Effector memory CD8-positive, alpha-beta T cell (primary cell): ENCODE data around the gene FAM240B.

ENCODE experiments used
- ATAC-seq: fragments of 150-1000 bp; cut with Tn5 transposase; replicated peaks from 2 replicates; pipeline ENCODE4 v1.10.0; 2021; ENCODE audit warnings: mild to moderate bottlenecking, moderate library complexity
- DNase-seq, 3 experiments: peaks; one replicate each; pipeline ENCODE4 v3.0.0; 2021
- H3K27ac Mint-ChIP-seq, 2 donors: one replicate each; pipeline ENCODE4 v1.8.0; 2022; ENCODE audit warnings: mild to moderate bottlenecking in 2 of 2, mixed read lengths in 2 of 2, moderate library complexity in 2 of 2
- H3K27me3 Mint-ChIP-seq, 2 donors: one replicate each; pipeline ENCODE4 v1.8.0; 2022; ENCODE audit warnings: mixed read lengths in 2 of 2
- H3K36me3 Mint-ChIP-seq: one replicate; pipeline ENCODE4 v1.8.0; 2022; ENCODE audit warnings: mild to moderate bottlenecking, moderate library complexity, mixed read lengths; ENCODE audit not compliant: insufficient read depth
- H3K4me1 Mint-ChIP-seq, 2 donors: one replicate each; pipeline ENCODE4 v1.8.0; 2022; ENCODE audit warnings: low read depth in 2 of 2, mixed read lengths in 2 of 2
- H3K4me3 Mint-ChIP-seq, 2 donors: one replicate each; pipeline ENCODE4 v1.8.0; 2022; ENCODE audit warnings: mild to moderate bottlenecking in 2 of 2, mixed read lengths in 2 of 2, moderate library complexity in 2 of 2
- H3K9me3 Mint-ChIP-seq, 2 donors: one replicate each; pipeline ENCODE4 v1.8.0; 2022; ENCODE audit warnings: mixed read lengths in 2 of 2

FAM240B gene

GRCh38 chr9:38727497-38728001 lies 7.6 kb upstream of the FAM240B start:
- Mint-ChIP-seq H3K27me3 (peaks cover 7% of the 10 kb centered on the region in 2 donors), H3K4me1 (no peaks in the 10 kb centered on the region), H3K4me3 (no peak overlapping the region), H3K27ac (no peak overlapping the region), H3K9me3 (peaks cover 2 to 6% of the 10 kb centered on the region in 2 donors), H3K36me3 (no peaks in the 10 kb centered on the region)
- no peak for ATAC-seq
- DNase-seq = no peak

DNA sequence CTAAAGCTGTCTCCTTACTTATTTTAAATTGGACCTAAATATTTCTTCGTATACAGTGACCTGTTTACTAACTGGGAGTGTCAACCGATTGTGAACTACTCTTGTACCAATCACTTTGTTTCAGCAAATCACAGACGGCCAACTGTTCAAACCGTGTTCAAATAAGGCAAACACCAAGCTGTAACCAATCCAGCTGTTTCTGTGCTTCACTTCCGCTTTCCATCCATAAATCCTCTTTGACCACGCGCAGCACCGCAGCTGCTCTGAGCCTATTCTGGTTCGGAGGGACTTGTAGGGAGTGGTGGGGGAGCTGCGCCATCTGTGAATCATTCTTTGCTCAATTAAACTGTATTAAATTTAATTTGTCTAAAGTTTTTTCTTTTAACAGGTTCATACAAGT lies 4.8 kb upstream of the FAM240B start:
- no peak for ATAC-seq

DNA sequence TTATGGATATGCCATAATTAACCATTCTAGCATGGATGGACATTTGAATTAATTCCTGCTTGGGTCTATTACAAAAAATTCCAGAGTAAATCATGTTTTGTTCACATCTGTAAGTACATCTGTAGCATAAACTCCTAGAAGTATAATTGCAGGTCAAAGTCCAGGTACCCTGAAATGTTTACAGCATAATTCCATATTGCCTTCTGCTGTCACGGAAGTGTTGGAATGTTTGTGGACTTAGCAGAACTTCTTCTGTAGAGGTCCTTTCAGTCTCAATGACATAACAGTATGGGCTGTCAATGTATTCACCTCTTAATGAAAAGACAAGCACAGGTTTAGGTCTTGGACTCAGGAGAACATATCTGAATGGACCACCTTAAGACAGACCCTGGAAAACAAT lies 1.8 kb downstream of the FAM240B start:
- Mint-ChIP-seq H3K9me3 (no peaks in the 10 kb centered on the region), H3K27ac (no peak overlapping the region), H3K4me1 (no peaks in the 10 kb centered on the region), H3K36me3 (peaks cover 2% of the 10 kb centered on the region), H3K27me3 (peaks cover 0 to 24% of the 10 kb centered on the region in 2 donors), H3K4me3 (no peak overlapping the region)
- ATAC-seq (no peak), DNase-seq (no peak)

More for the DNA sequence above, 4.8 kb upstream of the FAM240B start:
- H3K9me3 Mint-ChIP-seq = no peaks in the 10 kb centered on the region
- no peak for DNase-seq
- H3K4me3 Mint-ChIP-seq = no peak overlapping the region
- no peak overlapping the region for H3K27ac Mint-ChIP-seq
- no peaks in the 10 kb centered on the region for H3K4me1 Mint-ChIP-seq
- no peaks in the 10 kb centered on the region for H3K36me3 Mint-ChIP-seq
- H3K27me3 Mint-ChIP-seq = peaks cover 7% of the 10 kb centered on the region in 2 donors

GRCh38 chr9:38715684-38716083 lies 4.2 kb downstream of the FAM240B start:
- ATAC-seq (no peak), DNase-seq (no peak)
- Mint-ChIP-seq H3K4me1 (no peaks in the 10 kb centered on the region), H3K36me3 (peaks cover 2% of the 10 kb centered on the region), H3K9me3 (no peaks in the 10 kb centered on the region), H3K27me3 (peaks cover 6 to 40% of the 10 kb centered on the region in 2 donors), H3K27ac (no peak overlapping the region), H3K4me3 (no peak overlapping the region)

GRCh38 chr9:38713426-38713825 lies 6.5 kb downstream of the FAM240B start:
- Mint-ChIP-seq H3K4me3 (no peak overlapping the region), H3K27me3 (peaks cover 13 to 42% of the 10 kb centered on the region in 2 donors)
- no peak for ATAC-seq

GRCh38 chr9:38708759-38709158 lies 11.2 kb downstream of the FAM240B start:
- Mint-ChIP-seq H3K4me1 (no peaks in the 10 kb centered on the region), H3K36me3 (peaks cover 2% of the 10 kb centered on the region), H3K27ac (no peak overlapping the region), H3K27me3 (peaks cover 23 to 50% of the 10 kb centered on the region in 2 donors), H3K9me3 (no peaks in the 10 kb centered on the region), H3K4me3 (no peak overlapping the region)
- no peak for DNase-seq
- no peak for ATAC-seq

More at GRCh38 chr9:38713426-38713825, 6.5 kb downstream of the FAM240B start:
- Mint-ChIP-seq H3K4me1 (no peaks in the 10 kb centered on the region), H3K36me3 (peaks cover 2% of the 10 kb centered on the region), H3K9me3 (no peaks in the 10 kb centered on the region), H3K27ac (no peak overlapping the region)
- DNase-seq = no peak

DNA sequence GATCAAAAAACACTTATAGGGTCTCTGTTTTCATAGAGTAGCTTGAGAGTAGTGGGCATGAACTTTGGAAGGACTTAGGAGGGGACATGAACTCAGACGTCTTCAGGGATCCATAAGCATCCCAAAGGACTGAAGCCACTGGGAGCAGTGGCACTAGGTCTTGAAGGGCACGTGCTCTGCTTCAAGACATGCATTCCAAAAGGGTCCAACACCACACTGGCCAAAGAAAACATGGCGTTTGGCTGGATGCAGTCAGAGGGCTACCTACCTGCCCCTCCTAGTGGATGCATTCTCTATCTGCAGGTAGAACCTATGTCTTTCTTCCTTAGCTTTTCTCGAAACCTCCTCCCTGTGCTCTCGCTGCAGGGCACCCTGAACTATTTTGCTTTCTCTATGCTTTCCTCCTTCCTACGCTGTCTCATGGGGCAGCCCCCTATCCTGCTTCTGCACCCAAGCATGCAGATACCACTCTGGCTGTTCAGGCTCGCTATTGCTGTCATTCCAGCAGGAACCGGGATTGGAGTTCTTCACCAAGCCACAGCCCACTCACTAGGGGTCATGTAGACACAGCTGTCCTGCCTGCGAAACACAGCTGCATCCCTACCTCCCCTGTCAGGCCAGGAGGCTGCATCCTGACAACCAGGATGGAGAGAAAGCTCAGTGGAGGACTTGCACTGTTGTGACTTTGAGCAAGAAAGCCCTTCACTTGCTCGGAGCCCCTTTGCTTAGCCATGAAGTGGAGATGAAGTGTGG lies 11.9 kb downstream of the FAM240B start:
- Mint-ChIP-seq H3K27ac (no peak overlapping the region), H3K4me3 (no peak overlapping the region), H3K9me3 (no peaks in the 10 kb centered on the region), H3K4me1 (no peaks in the 10 kb centered on the region), H3K27me3 (peaks cover 29 to 57% of the 10 kb centered on the region in 2 donors), H3K36me3 (no peaks in the 10 kb centered on the region)
- DNase-seq (no peak), ATAC-seq (no peak)

DNA sequence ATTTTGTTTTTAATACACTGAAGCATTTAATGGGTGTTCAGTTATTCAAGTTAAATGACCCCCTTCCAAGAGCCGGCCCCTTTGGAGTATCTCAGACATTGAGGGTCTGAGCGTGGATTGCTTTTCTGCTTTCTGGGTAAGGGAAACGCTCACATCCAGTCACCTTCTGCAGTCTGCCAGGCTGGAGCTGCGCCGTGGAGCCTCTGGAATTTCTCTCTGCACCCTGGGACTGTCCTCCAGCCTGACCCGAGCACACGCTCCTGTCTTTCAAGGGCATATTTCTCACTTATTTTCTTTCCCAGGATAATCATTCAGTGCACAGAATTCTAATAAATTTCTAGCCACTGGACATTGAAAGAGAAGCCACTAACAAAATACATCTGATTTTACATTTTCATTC lies 13.4 kb downstream of the FAM240B start:
- H3K4me3 Mint-ChIP-seq = no peak overlapping the region
- H3K27me3 Mint-ChIP-seq = peaks cover 23 to 64% of the 10 kb centered on the region in 2 donors
- DNase-seq (no peak), ATAC-seq (no peak)
- no peaks in the 10 kb centered on the region for H3K9me3 Mint-ChIP-seq
- no peak overlapping the region for H3K27ac Mint-ChIP-seq
- no peaks in the 10 kb centered on the region for H3K4me1 Mint-ChIP-seq
- no peaks in the 10 kb centered on the region for H3K36me3 Mint-ChIP-seq

DNA sequence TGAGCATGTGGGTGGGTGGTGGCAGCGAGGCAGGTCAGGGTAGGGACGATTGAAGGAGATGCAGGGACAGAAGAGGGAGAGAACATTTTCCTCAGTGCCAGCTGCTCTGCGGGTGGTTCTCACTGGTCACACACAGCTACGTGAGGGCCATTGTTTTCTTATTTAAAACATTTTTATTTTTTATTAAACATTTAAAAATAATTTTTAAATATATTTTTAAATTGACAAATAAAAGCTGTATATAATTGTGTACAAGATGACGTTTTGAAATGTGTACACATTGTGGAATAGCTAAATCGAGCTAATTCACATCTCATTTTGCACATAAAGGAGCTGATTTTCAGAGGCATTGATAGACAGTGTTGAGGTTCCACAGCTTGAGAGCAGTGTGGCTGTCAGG lies 14.0 kb downstream of the FAM240B start:
- Mint-ChIP-seq H3K4me3 (no peak overlapping the region), H3K9me3 (no peaks in the 10 kb centered on the region), H3K27me3 (peaks cover 26 to 64% of the 10 kb centered on the region in 2 donors), H3K27ac (no peak overlapping the region), H3K4me1 (no peaks in the 10 kb centered on the region), H3K36me3 (no peaks in the 10 kb centered on the region)
- DNase-seq (no peak), ATAC-seq (no peak)

DNA sequence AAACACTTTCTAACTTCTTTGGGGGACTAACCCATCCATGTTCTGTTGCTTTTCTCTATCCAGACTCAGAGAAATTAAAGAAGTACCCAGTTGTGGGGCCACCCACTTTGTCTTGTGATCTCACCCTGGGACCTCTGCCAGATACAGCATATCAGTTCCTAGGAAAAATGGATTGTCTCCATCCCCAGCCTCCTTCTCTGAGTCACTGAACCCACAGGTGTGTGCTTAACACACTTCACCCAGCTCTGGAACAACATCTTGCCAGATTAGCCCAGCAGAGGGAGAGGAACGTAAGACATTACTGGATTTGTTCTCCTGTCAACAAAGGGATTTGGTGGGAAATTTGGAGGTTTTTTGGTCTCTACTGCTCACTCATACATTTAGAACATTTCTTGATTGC lies 19.2 kb downstream of the FAM240B start:
- DNase-seq = no peak
- H3K27me3 Mint-ChIP-seq = peaks cover 19 to 41% of the 10 kb centered on the region in 2 donors
- H3K36me3 Mint-ChIP-seq = no peaks in the 10 kb centered on the region
- no peak overlapping the region for H3K27ac Mint-ChIP-seq
- no peaks in the 10 kb centered on the region for H3K9me3 Mint-ChIP-seq
- no peaks in the 10 kb centered on the region for H3K4me1 Mint-ChIP-seq
- ATAC-seq = no peak
- no peak overlapping the region for H3K4me3 Mint-ChIP-seq

GRCh38 chr9:38699337-38699736 lies 20.6 kb downstream of the FAM240B start:
- no peak for ATAC-seq
- Mint-ChIP-seq H3K27me3 (peaks cover 15 to 44% of the 10 kb centered on the region in 2 donors), H3K4me3 (no peak overlapping the region)

DNA sequence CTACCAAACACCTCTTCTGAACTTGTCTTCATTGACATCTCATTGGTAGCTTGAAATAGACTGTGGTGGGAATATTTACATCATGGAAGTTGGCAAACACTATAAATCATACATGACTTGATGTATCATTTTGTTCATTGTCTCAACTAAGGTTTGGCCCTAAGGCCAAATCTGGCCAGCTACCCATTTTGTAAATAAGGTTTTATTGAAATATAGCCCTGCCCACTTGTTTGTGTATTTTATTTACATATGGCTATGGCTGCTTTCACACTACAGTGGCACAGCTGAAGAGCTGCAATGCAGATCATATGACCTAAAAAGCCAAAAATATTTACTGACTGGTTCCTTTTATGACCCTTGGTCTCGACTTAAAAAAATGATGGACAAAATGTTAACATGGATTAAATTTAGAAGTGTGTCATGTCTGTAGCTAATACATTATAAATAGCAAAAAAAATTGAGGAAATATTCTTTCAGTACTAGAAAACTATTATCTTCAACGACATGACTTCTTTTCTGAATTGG lies 22.1 kb downstream of the FAM240B start:
- Mint-ChIP-seq H3K27me3 (peaks cover 8 to 44% of the 10 kb centered on the region in 2 donors), H3K9me3 (no peaks in the 10 kb centered on the region), H3K4me1 (no peaks in the 10 kb centered on the region), H3K4me3 (no peak overlapping the region), H3K36me3 (no peaks in the 10 kb centered on the region), H3K27ac (no peak overlapping the region)
- no peak for ATAC-seq
- DNase-seq = no peak

More at GRCh38 chr9:38699337-38699736, 20.6 kb downstream of the FAM240B start:
- H3K27ac Mint-ChIP-seq = no peak overlapping the region
- no peaks in the 10 kb centered on the region for H3K9me3 Mint-ChIP-seq
- DNase-seq = no peak
- no peaks in the 10 kb centered on the region for H3K36me3 Mint-ChIP-seq
- no peaks in the 10 kb centered on the region for H3K4me1 Mint-ChIP-seq

- H3K4me1 Mint-ChIP-seq = no peaks in the 10 kb centered on the region
- no peak overlapping the region for H3K27ac Mint-ChIP-seq
- DNase-seq (no peak), ATAC-seq (no peak)
- no peak overlapping the region for H3K4me3 Mint-ChIP-seq
- peaks cover 8 to 37% of the 10 kb centered on the region in 2 donors for H3K27me3 Mint-ChIP-seq
- H3K36me3 Mint-ChIP-seq = no peaks in the 10 kb centered on the region
- no peaks in the 10 kb centered on the region for H3K9me3 Mint-ChIP-seq
Observed at GRCh38 chr9:38696999-38697398, 22.9 kb downstream of the FAM240B start.

DNA sequence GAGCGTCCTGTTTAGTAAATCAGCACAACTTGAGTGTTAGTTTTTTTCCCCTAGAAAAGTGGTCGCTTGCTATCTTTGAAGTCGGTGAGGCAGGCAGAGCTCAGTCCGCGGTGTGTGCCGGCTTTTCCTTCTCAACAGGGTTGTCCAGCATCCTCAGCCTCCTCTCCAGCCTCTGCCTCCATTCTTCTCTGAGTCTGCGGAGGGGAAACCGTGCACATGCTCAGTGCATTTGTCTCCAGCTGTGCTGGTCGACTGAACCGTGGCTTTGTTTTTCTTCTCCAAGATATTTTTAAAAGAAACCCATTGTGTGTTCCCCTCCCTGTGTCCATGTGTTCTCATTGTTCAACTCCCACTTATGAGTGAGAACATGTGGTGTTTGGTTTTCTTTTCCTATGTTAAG lies 25.3 kb downstream of the FAM240B start:
- peaks cover 0 to 40% of the 10 kb centered on the region in 2 donors for H3K27me3 Mint-ChIP-seq
- H3K4me1 Mint-ChIP-seq = peaks cover 0 to 3% of the 10 kb centered on the region in 2 donors
- H3K36me3 Mint-ChIP-seq = no peaks in the 10 kb centered on the region
- no peak for ATAC-seq
- H3K27ac Mint-ChIP-seq = no peak overlapping the region
- H3K9me3 Mint-ChIP-seq = no peaks in the 10 kb centered on the region
- DNase-seq = no peak
- H3K4me3 Mint-ChIP-seq = no peak overlapping the region
